ENCODE results near the gene PTPRN2. TPM values are rescaled to one million over a fixed set of nuclear protein-coding genes. Genes with fewer than 3 reads are reported as not detected.
"Not testable (repeated sequence)": the region's sequence is repeated elsewhere in the genome, so short reads cannot be mapped to it uniquely, and the experiment has no call there.

Gene PTPRN2
- total RNA-seq, 1 donor = 0.27 TPM

- no peak for DNase-seq (ENCODE audit: low read depth in 2 of 3, low spot score in 2 of 3)
Measured at GRCh38 chr7:158475679-158476052, 112.0 kb downstream of the PTPRN2 start.

- no peak for DNase-seq (ENCODE audit: low read depth in 2 of 3, low spot score in 2 of 3)
Measured at GRCh38 chr7:158475036-158475678, 112.5 kb downstream of the PTPRN2 start.

- DNase-seq (ENCODE audit: low read depth in 2 of 3, low spot score in 2 of 3) = no peak
Measured at GRCh38 chr7:158474488-158474887, 113.1 kb downstream of the PTPRN2 start.

GRCh38 chr7:158473946-158474345 lies 113.7 kb downstream of the PTPRN2 start:
- DNase-seq (ENCODE audit: low read depth in 2 of 3, low spot score in 2 of 3) = no peak

- DNase-seq (ENCODE audit: low read depth in 2 of 3, low spot score in 2 of 3) = no peak
Measured at GRCh38 chr7:158473221-158473620, 114.4 kb downstream of the PTPRN2 start.

- no peak for DNase-seq (ENCODE audit: low read depth in 2 of 3, low spot score in 2 of 3)
Measured at GRCh38 chr7:158472596-158472995, 115.0 kb downstream of the PTPRN2 start.

GRCh38 chr7:158471716-158472115 lies 115.9 kb downstream of the PTPRN2 start:
- DNase-seq (ENCODE audit: low read depth in 2 of 3, low spot score in 2 of 3) = no peak

GRCh38 chr7:158470336-158470735 lies 117.3 kb downstream of the PTPRN2 start:
- no peak for DNase-seq (ENCODE audit: low read depth in 2 of 3, low spot score in 2 of 3)

GRCh38 chr7:158469396-158470051 lies 118.1 kb downstream of the PTPRN2 start:
- no peak for DNase-seq (ENCODE audit: low read depth in 2 of 3, low spot score in 2 of 3)

GRCh38 chr7:158468700-158469296 lies 118.8 kb downstream of the PTPRN2 start:
- DNase-seq (ENCODE audit: low read depth in 2 of 3, low spot score in 2 of 3) = no peak

GRCh38 chr7:158468181-158468580 lies 119.4 kb downstream of the PTPRN2 start:
- no peak for DNase-seq (ENCODE audit: low read depth in 2 of 3, low spot score in 2 of 3)

GRCh38 chr7:158467562-158467961 lies 120.1 kb downstream of the PTPRN2 start:
- DNase-seq (ENCODE audit: low read depth in 2 of 3, low spot score in 2 of 3) = no peak

- no peak for DNase-seq (ENCODE audit: low read depth in 2 of 3, low spot score in 2 of 3)
Measured at GRCh38 chr7:158463317-158463716, 124.3 kb downstream of the PTPRN2 start.

- no peak for DNase-seq (ENCODE audit: low read depth in 2 of 3, low spot score in 2 of 3)
Measured at GRCh38 chr7:158461824-158462223, 125.8 kb downstream of the PTPRN2 start.

- no peak for DNase-seq (ENCODE audit: low read depth in 2 of 3, low spot score in 2 of 3)
Measured at GRCh38 chr7:158460665-158461064, 127.0 kb downstream of the PTPRN2 start.

- no peak for DNase-seq (ENCODE audit: low read depth in 2 of 3, low spot score in 2 of 3)
Measured at GRCh38 chr7:158458716-158459282, 128.8 kb downstream of the PTPRN2 start.

GRCh38 chr7:158458096-158458495 lies 129.5 kb downstream of the PTPRN2 start:
- no peak for DNase-seq (ENCODE audit: low read depth in 2 of 3, low spot score in 2 of 3)

- not testable (repeated sequence) for DNase-seq (ENCODE audit: low read depth in 2 of 3, low spot score in 2 of 3)
Measured at GRCh38 chr7:158457586-158457985, 130.0 kb downstream of the PTPRN2 start.

- no peak for DNase-seq (ENCODE audit: low read depth in 2 of 3, low spot score in 2 of 3)
Measured at GRCh38 chr7:158454631-158455030, 133.0 kb downstream of the PTPRN2 start.

GRCh38 chr7:158453663-158454062 lies 134.0 kb downstream of the PTPRN2 start:
- no peak for DNase-seq (ENCODE audit: low read depth in 2 of 3, low spot score in 2 of 3)

GRCh38 chr7:158452331-158452730 lies 135.3 kb downstream of the PTPRN2 start:
- no peak for DNase-seq (ENCODE audit: low read depth in 2 of 3, low spot score in 2 of 3)
